GM18502 (cell line): Measurements from ENCODE around the gene C5orf58.
A peak's percentile ranks its signal among the peaks of the same experiment; 100 is the strongest.

Experiments
- ATAC-seq: cut with Tn5 transposase; IDR thresholded peaks from one replicate; pipeline ENCODE4 v1.9.1; 2021; ENCODE audit warnings: mild to moderate bottlenecking; ENCODE audit not compliant: unreplicated experiment, poor library complexity

C5orf58 gene

DNA sequence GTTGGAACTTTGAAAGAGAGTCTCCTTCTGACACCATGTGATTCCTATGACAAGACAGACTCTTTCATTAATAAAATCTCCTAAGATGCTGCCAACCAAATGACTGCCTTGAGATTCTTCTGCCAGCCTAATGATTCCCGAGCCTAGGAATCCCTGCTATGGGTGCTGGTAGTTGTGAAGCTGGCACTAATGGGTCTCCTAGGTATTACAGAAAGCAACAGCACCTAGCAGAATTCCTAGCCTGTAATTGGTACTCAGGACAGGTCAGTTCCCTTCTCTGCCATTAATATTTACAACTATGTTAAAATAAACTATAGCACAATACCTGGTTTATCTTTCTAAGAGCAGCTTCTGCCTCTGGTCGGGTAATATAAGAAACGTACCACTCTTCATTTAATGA is 19.3 kb downstream of the C5orf58 start:
- ATAC-seq: no peak

DNA sequence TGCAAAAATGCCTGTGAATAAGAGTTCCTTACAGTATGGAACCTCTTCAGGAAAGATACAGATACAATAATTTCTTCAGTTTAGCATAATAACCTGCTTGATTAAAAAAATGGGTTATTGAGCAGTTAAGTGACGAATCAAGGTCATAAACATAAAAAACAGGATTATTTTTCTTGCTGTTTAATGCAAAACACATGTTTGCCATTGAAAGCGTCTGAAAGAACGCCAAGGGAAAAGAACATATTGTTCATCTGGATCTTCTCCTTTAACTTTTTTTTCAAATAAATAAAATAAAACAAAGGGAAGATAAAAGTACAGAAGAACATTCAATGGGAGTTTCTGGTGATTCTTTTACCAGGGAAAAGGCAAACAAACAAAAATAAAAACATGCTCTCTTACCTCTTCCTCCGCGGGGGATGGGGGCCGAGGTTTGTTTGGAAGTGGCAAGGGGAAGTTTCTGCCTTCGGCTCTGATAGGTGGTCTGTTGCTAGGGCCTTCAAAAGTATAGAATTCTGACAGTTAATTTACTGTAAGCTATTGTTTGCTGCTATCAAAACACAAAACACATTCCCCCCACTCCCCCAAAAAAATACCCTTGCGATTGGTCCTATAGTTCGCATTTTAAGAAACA is 20.1 kb downstream of the C5orf58 start:
- ATAC-seq: no peak

GRCh38 chr5:170254056-170254455 is 21.3 kb downstream of the C5orf58 start:
- ATAC-seq: peak; percentile 98

DNA sequence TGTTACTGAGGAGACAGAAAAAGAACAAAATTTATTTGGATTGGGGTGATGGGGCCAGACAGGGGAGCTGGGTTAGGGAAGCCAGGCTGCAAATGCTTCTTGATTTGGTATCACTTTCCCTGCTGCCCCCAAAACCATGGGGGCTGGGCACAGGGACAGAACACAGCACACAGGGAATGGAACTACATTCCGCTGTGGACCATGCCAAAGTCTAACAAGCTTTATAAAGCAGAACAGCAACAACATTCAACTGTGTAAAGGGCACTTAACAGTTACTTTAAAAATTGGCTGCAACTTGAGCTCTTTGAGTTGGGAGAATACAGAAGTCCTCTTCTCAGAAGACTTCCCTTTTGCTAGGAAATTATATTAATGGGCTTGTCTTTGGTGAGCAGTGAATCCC is 23.8 kb downstream of the C5orf58 start:
- no peak for ATAC-seq

DNA sequence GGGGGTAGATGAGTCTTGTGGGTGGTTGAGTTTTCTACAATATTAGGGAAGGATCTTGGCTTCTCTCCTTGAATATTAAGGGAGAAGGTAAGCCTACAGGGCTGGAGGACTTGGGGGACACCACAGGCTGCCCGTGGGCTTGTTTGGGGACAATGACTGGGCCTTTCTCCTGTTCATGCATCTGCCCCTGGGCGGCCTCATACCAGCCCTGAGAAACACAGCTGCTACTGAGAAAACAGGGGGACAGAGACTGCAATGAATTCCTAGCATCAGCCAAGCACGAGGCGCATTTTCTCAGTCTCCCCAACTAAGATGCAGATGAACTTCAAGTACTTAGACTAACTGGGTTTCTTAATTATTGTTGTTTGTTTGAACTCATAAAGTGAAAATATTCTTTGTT is 24.6 kb downstream of the C5orf58 start:
- ATAC-seq: no peak

DNA sequence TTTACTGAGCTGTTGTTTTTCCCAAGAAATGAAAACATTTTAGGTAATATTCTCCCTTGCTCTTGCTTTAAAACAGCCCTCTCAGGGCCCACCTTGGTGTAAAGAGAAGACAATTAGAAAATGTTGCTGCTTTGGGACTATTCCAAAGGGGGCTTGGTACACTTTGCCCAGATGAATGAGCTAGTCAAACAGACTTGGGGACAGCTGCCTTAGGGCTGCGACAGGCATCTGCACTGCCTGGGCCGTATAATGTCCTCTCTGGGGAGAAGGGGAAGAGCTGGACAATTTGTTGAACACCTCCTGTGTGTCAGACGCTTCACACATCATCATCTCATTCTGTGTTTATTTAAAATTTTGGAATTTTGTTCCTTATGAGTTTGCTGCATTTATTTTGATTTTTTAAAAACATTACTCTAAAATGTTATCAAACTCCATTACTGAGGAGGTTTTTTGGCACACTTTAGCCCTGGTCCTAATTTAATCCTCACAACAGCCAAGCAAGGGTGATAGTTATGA is 28.8 kb downstream of the C5orf58 start:
- no peak for ATAC-seq

GRCh38 chr5:170262061-170263045 is 29.6 kb downstream of the C5orf58 start:
- ATAC-seq: no peak

DNA sequence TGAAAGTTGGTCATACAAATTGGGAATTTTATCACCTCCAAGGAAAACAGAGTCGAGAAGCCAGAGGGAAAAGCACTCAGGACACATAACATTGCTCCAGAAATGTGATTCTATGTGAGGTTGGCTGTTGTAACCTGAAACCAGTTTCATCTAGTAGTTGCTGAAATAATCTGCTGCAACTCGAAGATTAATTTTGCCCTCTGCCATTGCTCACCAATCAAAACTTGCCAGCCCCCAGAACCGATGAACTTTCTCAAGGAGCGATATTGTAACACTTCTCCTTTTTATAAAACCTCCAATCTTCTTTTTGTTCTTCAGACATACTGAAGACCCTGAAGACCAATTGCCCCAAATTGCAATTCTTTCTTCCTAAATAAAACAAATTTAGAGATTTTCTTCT is 31.1 kb downstream of the C5orf58 start:
- ATAC-seq: no peak

GRCh38 chr5:170265522-170265921 is 32.7 kb downstream of the C5orf58 start:
- no peak for ATAC-seq

DNA sequence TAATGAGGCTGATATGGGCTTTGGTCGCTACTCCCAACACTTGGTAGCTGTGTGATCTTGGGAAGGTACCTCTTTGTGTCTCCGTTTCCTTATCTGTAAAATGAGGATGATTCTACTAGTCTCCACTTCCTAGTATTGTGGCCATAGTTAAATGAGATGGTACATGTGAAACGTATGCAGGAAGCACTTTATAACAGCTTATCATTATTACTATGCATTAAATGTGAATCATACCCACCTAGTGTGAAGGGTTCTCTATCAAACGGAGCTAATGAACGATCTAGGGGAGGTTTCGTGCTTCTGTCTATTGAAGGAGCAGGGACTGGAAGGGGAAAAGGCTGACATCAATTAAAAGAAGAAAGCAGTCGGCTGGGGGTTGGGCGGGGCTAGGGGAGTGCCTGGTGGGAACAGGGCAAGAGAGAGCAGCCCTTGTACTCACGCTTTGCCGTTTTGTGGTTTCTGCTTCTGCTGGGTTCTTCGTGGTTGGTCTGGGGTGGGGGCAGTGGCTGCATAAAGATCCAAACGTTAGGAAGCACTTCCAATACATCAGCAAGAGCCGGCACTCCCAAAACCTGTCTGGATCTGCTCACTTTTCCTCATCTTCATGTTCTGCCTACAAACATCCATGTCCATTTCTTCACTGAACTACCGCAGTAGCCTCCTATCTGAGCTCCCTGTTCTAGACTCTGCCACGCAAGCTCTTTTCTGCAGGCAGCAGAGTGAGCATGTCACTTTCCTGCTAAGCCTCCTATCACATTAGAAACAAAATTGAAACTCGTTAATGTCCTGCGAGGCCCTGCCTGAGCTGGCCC is 34.0 kb downstream of the C5orf58 start:
- ATAC-seq: no peak

- peak; percentile 90 for ATAC-seq
These were observed 34.8 kb downstream of the C5orf58 start for GRCh38 chr5:170267431-170268152.

DNA sequence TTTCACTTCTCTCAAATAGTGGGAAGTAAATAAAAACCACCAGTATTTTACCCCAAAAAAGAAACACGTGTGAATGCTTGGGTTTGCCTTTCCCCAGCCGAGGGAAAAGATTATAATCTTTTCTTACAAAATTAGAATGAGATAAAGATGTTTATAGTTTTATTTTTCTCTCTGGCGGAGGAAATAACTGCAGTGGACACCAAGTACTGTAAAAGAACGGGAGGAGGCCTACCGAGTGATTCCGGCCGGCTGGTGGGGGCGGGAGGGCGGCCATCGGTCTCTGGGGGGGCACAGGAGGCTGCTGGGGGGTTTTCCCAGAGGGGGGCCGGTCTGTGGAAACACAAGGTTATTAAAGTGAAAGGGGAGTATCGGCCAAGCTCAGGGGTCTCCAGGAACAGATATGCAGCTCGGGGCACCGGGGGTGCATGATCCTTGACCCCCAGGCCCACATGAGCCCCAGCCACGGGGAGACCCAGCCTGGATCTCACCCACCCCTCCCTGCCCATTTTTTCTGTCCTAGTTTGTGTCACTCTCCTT is 35.4 kb downstream of the C5orf58 start:
- ATAC-seq: peak; percentile 7

- no peak for ATAC-seq
These were observed 36.1 kb downstream of the C5orf58 start for GRCh38 chr5:170268884-170269283.

- no peak for ATAC-seq
These were observed 36.8 kb downstream of the C5orf58 start for GRCh38 chr5:170269579-170269978.

GRCh38 chr5:170270293-170271069 is 37.7 kb downstream of the C5orf58 start:
- no peak for ATAC-seq

DNA sequence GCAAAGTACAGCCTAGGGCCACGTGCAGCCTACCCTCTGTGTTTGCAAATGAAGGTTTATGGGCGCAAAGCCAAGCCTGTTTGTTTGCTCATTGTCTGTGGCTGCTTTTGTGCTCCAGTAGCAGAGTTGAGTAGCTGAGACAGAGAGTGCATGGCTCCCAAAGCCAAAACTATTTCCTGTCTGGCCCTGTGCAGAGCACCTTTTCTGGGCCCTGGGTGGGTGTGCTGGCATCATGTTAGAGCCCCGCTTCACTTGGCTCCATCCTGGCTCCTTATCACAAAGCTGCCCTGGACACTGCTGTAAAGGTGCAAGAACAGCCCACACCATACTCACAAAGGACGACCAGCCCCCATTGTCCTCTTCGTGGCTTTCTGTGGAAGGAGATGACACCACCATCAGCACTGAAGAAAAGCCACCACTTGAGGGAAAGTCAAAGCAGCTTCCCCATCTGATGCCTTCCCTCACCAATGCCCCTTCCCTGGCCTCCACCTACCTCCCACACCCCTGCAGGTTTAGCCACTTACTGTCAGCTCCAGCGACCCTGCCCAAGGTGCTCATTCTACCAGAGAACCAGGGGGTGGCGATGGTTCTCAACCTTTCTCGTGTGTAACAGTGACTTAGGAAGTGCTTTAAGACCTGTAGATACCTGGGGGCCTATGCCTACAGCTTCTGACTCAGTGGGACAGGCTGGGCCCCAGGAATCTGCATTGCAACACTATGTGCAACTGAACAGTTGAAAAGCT is 41.4 kb downstream of the C5orf58 start:
- ATAC-seq: no peak

GRCh38 chr5:170275376-170275994 is 42.7 kb downstream of the C5orf58 start:
- ATAC-seq: no peak

DNA sequence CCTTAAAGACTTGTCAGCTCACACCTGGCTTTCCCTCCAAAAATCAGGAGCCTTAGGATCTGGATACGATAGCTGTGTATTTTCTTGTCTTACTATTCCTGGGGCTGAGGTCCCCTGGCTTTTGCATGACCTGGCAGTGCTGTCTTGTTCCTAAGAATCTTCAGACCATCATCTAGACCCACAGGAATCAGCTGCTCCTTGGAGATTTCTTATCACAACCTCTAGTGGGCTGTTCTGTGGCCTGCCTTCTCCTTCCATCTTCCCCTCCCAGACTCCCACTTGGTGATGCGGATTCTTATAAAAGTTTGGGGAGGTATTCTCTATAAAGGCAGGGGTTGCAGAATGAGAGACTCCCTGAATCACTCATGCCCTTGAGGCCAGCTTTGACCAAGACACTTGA is 43.4 kb downstream of the C5orf58 start:
- no peak for ATAC-seq
